Measurements from ENCODE around the gene GJE1.

Gene GJE1

GRCh38 chr6:142183351-142183750 lies 50.6 kb downstream of the GJE1 start:
- TF ChIP-seq ZNF274 (IDR thresholded peaks at IDR 0.05; ENCODE audit: low read depth, low read length): no peak
- H3K4me3 ChIP-seq (ENCODE audit: low read length): no peak overlapping the region

GRCh38 chr6:142184307-142184706 lies 51.6 kb downstream of the GJE1 start:
- H3K4me3 ChIP-seq (ENCODE audit: low read length): no peak overlapping the region
- TF ChIP-seq ZNF274 (IDR thresholded peaks at IDR 0.05; ENCODE audit: low read depth, low read length): no peak
